ENCODE data around the gene CCDC71L.

Gene CCDC71L

DNA sequence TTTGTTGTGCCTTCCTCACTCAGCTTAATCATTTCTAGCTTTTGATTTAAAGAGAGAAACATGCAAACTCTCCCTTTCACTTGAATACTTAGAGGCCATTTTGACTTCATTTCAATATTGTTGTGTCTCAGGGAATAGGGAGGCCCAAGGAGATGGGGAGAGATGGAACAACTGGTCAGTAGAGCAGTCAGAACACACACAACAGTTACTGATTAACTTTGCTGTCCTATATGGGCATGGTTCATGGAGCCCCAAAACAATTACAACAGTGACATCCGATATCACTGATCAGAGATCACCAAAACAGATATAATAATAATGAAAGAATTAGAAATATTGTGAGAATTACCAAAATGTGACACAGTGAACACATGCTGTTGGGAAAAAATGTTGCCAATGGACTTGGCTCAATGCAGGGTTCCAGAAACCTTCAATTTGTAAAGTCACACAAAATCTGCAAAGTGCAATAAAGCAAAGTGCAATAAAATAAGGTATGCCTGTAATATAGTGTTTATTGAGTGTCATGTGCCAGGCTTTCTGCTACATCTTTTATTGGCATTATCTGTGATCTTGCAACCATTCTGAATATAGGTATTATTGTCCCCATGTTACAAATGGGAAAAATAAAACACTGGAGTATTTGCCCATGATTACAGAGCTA is 38.2 kb downstream of the CCDC71L start:
- Histone ChIP-seq H3K27ac (no peak overlapping the region), H3K27me3 (ENCODE audit: insufficient read depth, low read depth, severe bottlenecking) (peaks cover 8% of the 10 kb centered on the region), H3K9me3 (ENCODE audit: severe bottlenecking) (peaks cover 5% of the 10 kb centered on the region), H3K36me3 (no peaks in the 10 kb centered on the region), H3K4me3 (ENCODE audit: low read depth, low read length) (no peak overlapping the region)
- no peak for DNase-seq
- TF ChIP-seq, protein P1, sequence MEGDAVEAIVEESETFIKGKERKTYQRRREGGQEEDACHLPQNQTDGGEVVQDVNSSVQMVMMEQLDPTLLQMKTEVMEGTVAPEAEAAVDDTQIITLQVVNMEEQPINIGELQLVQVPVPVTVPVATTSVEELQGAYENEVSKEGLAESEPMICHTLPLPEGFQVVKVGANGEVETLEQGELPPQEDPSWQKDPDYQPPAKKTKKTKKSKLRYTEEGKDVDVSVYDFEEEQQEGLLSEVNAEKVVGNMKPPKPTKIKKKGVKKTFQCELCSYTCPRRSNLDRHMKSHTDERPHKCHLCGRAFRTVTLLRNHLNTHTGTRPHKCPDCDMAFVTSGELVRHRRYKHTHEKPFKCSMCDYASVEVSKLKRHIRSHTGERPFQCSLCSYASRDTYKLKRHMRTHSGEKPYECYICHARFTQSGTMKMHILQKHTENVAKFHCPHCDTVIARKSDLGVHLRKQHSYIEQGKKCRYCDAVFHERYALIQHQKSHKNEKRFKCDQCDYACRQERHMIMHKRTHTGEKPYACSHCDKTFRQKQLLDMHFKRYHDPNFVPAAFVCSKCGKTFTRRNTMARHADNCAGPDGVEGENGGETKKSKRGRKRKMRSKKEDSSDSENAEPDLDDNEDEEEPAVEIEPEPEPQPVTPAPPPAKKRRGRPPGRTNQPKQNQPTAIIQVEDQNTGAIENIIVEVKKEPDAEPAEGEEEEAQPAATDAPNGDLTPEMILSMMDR (IDR thresholded peaks at IDR 0.05; ENCODE audit: low read depth, low read length), result no peak

DNA sequence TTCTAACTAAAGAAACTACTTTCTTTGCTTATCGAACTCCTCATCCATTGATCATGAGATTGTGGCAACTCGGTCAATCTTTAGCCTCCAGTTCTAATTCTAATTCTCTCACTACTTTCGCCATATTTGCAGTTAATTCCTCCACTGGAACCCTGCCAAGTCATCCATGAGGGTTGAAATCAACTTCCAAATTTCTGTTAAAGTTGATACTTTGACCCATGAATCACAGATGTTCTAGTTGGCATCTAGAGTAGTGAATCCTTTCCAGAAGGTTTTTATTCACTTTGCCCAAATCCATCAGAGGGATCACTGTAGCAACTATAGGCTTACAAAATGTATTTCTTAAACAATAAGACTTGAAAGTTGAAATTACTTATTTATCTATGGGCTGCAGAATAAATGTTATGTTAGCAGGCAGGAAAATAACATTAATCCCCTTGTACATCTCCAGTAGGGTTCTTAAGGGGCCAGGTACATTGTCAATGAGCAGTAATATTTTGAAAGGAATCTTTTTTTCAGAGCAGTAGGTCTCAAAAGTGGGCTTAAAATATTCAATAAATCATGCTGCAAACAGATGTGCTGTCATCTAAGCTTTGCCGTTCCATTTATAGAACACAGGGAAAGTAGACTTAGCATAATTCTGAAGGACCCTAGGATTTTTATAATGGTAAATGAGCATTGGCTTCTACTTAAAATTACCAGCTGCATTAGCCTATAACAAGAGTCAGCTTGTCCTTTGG is 39.4 kb downstream of the CCDC71L start:
- Histone ChIP-seq H3K9me3 (ENCODE audit: severe bottlenecking) (peaks cover 5% of the 10 kb centered on the region), H3K27ac (no peak overlapping the region), H3K36me3 (no peaks in the 10 kb centered on the region), H3K4me3 (ENCODE audit: low read depth, low read length) (no peak overlapping the region), H3K27me3 (ENCODE audit: insufficient read depth, low read depth, severe bottlenecking) (peaks cover 6% of the 10 kb centered on the region)
- TF ChIP-seq, protein P1 (IDR thresholded peaks at IDR 0.05; ENCODE audit: low read depth, low read length), result no peak
- no peak for DNase-seq

DNA sequence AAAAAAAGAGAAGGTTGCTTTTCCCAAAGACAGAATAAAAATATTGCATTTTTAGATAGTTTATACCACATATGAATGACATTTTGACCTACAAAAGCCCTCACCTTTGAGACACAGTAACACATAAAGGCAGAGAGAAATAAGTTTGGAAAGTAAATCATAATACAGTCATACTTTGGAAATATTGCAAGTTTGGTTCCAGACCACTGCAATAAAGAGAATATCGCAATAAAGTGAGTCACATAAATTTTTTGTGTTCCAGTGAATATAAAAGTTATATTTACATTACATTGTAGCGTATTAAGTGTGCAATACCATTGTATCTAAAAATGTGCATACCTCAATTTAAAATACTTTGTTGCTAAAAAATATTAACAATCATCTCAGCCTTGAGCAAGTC is 40.3 kb downstream of the CCDC71L start:
- H3K9me3 ChIP-seq (ENCODE audit: severe bottlenecking), result peaks cover 5% of the 10 kb centered on the region
- TF ChIP-seq, protein P1 (IDR thresholded peaks at IDR 0.05; ENCODE audit: low read depth, low read length), result no peak
- H3K27ac ChIP-seq, result no peak overlapping the region
- no peaks in the 10 kb centered on the region for H3K36me3 ChIP-seq
- H3K27me3 ChIP-seq (ENCODE audit: insufficient read depth, low read depth, severe bottlenecking), result peaks cover 6% of the 10 kb centered on the region
- no peak overlapping the region for H3K4me3 ChIP-seq (ENCODE audit: low read depth, low read length)
- DNase-seq, result no peak

DNA sequence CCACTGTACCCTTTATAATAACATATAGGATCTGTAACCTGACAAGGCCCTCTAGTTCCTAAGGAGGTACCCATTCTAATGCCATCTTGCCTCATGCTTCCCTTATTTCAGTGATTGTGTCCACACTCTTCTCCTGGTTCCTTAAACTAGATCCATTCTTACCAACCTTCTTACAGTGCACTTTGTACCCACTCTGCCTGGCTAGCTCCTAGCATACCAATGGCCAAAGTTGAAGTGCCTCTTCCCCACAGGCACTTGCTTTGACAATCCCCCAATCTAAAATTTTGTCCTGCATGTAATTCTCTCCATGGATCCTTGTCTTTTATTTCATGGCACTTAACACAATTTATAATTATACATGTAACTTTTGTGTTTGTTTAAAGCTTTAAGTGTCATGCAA is 40.9 kb downstream of the CCDC71L start:
- no peak for DNase-seq
- Histone ChIP-seq H3K27me3 (ENCODE audit: insufficient read depth, low read depth, severe bottlenecking) (peaks cover 5% of the 10 kb centered on the region), H3K36me3 (no peaks in the 10 kb centered on the region), H3K9me3 (ENCODE audit: severe bottlenecking) (peaks cover 5% of the 10 kb centered on the region), H3K27ac (no peak overlapping the region), H3K4me3 (ENCODE audit: low read depth, low read length) (no peak overlapping the region)
- TF ChIP-seq, protein P1 (IDR thresholded peaks at IDR 0.05; ENCODE audit: low read depth, low read length), result no peak

DNA sequence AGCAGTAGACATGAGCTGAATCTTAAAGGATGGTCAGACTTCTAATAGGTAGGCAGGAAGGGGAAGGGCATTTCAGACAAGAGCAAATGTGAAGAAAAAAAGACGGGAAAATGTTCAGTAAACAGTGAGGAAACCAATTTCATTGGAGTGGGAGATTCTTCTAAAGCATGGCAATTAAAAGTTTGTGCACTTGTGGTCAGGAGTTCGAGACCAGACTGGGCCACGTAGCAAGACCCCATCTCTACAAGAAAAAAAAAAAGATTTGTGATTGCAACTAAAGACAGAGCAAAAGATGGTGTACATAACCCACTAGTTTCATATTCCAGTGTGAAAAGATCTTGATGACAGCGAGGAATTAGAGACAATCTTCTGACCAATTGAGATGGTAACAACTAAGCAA is 41.7 kb downstream of the CCDC71L start:
- Histone ChIP-seq H3K36me3 (no peaks in the 10 kb centered on the region), H3K27me3 (ENCODE audit: insufficient read depth, low read depth, severe bottlenecking) (no peaks in the 10 kb centered on the region), H3K27ac (no peak overlapping the region), H3K4me3 (ENCODE audit: low read depth, low read length) (no peak overlapping the region), H3K9me3 (ENCODE audit: severe bottlenecking) (peaks cover 5% of the 10 kb centered on the region)
- DNase-seq, result no peak
- TF ChIP-seq, protein P1 (IDR thresholded peaks at IDR 0.05; ENCODE audit: low read depth, low read length), result no peak
